Measurements from ENCODE around the gene RTP3. TPM values are rescaled to one million over a fixed set of nuclear protein-coding genes. Genes with fewer than 3 reads are reported as not detected.

RTP3 gene
- total RNA-seq, 1 donor from 2014 or later, result not detected

DNA sequence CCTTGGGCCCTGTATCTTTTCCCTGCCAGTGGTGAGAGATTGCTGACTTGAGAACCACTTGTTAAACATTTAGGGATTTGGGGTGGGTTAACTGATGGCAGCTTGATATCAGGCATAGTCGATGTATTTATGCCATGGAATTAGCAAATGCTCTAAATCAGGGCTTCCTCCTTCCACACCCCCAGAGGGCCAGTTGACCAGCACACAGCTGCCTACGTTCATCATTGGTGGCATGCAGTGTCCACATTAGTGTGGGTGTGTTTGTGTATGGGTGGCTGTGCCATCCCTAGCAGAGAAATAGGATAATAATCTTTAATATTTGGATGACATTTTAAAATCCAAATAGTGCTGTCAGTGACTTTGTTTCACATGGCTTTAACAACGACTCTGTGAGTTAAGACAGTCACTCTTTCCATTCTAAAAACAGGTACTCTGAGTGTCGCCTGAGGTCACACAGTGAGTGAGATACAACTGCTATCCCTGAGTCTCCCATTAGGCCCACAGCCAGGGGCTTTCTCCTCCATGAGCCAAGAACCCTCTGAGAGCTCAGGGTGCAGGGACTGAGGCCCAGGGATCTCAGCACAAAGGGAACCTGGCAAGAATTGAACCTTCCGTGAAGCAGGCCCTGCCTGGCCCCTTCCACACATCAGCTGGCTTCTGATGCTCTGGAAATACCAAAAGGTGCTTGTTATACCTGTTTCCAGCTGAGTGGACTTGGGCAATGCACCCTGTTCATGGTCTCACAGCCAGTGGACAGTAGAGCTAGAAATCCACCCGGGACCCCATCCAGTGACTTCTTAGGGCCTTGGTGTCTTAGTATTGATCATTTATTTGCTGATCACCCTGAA, 28.8 kb upstream of the RTP3 start:
- TF ChIP-seq, protein P1, sequence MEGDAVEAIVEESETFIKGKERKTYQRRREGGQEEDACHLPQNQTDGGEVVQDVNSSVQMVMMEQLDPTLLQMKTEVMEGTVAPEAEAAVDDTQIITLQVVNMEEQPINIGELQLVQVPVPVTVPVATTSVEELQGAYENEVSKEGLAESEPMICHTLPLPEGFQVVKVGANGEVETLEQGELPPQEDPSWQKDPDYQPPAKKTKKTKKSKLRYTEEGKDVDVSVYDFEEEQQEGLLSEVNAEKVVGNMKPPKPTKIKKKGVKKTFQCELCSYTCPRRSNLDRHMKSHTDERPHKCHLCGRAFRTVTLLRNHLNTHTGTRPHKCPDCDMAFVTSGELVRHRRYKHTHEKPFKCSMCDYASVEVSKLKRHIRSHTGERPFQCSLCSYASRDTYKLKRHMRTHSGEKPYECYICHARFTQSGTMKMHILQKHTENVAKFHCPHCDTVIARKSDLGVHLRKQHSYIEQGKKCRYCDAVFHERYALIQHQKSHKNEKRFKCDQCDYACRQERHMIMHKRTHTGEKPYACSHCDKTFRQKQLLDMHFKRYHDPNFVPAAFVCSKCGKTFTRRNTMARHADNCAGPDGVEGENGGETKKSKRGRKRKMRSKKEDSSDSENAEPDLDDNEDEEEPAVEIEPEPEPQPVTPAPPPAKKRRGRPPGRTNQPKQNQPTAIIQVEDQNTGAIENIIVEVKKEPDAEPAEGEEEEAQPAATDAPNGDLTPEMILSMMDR (conservative IDR thresholded peaks at IDR 0.05; ENCODE audit: low read depth, low read length), result no peak
- DNase-seq (ENCODE audit: low read depth), result no peak
- no peak overlapping the region for H3K4me3 ChIP-seq (ENCODE audit: low read depth, low read length)

- H3K4me3 ChIP-seq (ENCODE audit: low read depth, low read length), result no peak overlapping the region
- no peak for DNase-seq (ENCODE audit: low read depth)
- TF ChIP-seq, protein P1 (conservative IDR thresholded peaks at IDR 0.05; ENCODE audit: low read depth, low read length), result no peak
These were observed 28.0 kb upstream of the RTP3 start for GRCh38 chr3:46469680-46470357.

DNA sequence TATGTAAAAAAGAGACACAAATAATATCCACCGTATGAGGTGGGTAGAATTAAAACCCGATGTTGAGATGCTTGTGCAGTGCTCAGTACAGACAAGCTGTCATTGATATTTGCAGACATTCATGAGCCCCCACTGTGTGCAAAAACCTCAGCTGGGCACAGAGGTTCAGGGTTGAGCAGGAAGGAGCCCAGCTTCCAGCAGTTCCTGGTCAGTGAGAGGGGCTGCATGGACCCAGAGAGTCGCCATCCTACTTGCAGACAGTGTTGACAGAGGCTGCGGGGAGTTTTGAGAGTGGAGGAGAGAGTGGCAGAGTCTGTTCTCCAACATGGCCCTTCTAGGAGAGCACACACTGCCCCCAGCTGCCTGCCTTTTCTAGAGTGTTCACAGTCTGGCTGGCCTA, 26.9 kb upstream of the RTP3 start:
- no peak overlapping the region for H3K4me3 ChIP-seq (ENCODE audit: low read depth, low read length)
- TF ChIP-seq, protein P1 (conservative IDR thresholded peaks at IDR 0.05; ENCODE audit: low read depth, low read length), result no peak
- DNase-seq (ENCODE audit: low read depth), result no peak

- no peak overlapping the region for H3K4me3 ChIP-seq (ENCODE audit: low read depth, low read length)
- DNase-seq (ENCODE audit: low read depth), result no peak
- TF ChIP-seq, protein P1 (conservative IDR thresholded peaks at IDR 0.05; ENCODE audit: low read depth, low read length), result no peak
These were observed 26.3 kb upstream of the RTP3 start for GRCh38 chr3:46471371-46471914.

GRCh38 chr3:46472736-46473135, 25.0 kb upstream of the RTP3 start:
- TF ChIP-seq, protein P1 (conservative IDR thresholded peaks at IDR 0.05; ENCODE audit: low read depth, low read length), result no peak
- DNase-seq (ENCODE audit: low read depth), result no peak
- no peak overlapping the region for H3K4me3 ChIP-seq (ENCODE audit: low read depth, low read length)

GRCh38 chr3:46477145-46477544, 20.6 kb upstream of the RTP3 start:
- no peak overlapping the region for H3K4me3 ChIP-seq (ENCODE audit: low read depth, low read length)
- TF ChIP-seq, protein P1 (conservative IDR thresholded peaks at IDR 0.05; ENCODE audit: low read depth, low read length), result no peak
- no peak for DNase-seq (ENCODE audit: low read depth)

Data from epithelial cell of proximal tubule (primary cell).